ENCODE measurements around the gene FAM177A1.

Gene FAM177A1

GRCh38 chr14:35121887-35122695, 76.0 kb downstream of the FAM177A1 start, which contains the start of the genes PPP2R3C and PRORP:
Gene PPP2R3C, minus strand, starts transcription at chr14:35121990. Its CDS starts 31 bp downstream, at chr14:35121959.
Gene PRORP, plus strand, starts transcription at chr14:35122552. Its CDS starts 694 bp downstream, at chr14:35123246.
- Histone ChIP-seq H3K36me3 (ENCODE audit: control insufficient read depth, insufficient read depth, low read length) (no peaks in the 10 kb centered on the region), H3K27ac (ENCODE audit: insufficient read depth, low read length, poor library complexity, severe bottlenecking) (peak within 1 kb of the TSS; percentile 99), H3K4me1 (ENCODE audit: control insufficient read depth, insufficient read depth, low read length, poor library complexity, severe bottlenecking) (peaks cover 28% of the 10 kb centered on the region), H3K9me3 (ENCODE audit: control insufficient read depth, low read length) (no peaks in the 10 kb centered on the region), H3K4me3 (ENCODE audit: insufficient read depth, low read depth, low read length, poor library complexity, severe bottlenecking) (peak within 1 kb of the TSS; percentile 73), H3K27me3 (replicated peaks; ENCODE audit: control insufficient read depth, insufficient read depth, low read length, poor library complexity, severe bottlenecking) (no peaks in the 10 kb centered on the region)
- peak; percentile 82 to 92 (median 91) for DNase-seq

- Histone ChIP-seq H3K36me3 (ENCODE audit: control insufficient read depth, insufficient read depth, low read length) (peaks cover 2% of the 10 kb centered on the region), H3K4me1 (ENCODE audit: control insufficient read depth, insufficient read depth, low read length, poor library complexity, severe bottlenecking) (peaks cover 28% of the 10 kb centered on the region), H3K4me3 (ENCODE audit: insufficient read depth, low read depth, low read length, poor library complexity, severe bottlenecking) (peak overlapping the region; percentile 73), H3K27ac (ENCODE audit: insufficient read depth, low read length, poor library complexity, severe bottlenecking) (peak overlapping the region; percentile 99), H3K9me3 (ENCODE audit: control insufficient read depth, low read length) (no peaks in the 10 kb centered on the region), H3K27me3 (replicated peaks; ENCODE audit: control insufficient read depth, insufficient read depth, low read length, poor library complexity, severe bottlenecking) (no peaks in the 10 kb centered on the region)
- DNase-seq: no peak
Observed at GRCh38 chr14:35122696-35123387, 76.8 kb downstream of the FAM177A1 start.

- Histone ChIP-seq H3K27ac (ENCODE audit: insufficient read depth, low read length, poor library complexity, severe bottlenecking) (peak overlapping the region; percentile 99), H3K9me3 (ENCODE audit: control insufficient read depth, low read length) (no peaks in the 10 kb centered on the region), H3K27me3 (replicated peaks; ENCODE audit: control insufficient read depth, insufficient read depth, low read length, poor library complexity, severe bottlenecking) (no peaks in the 10 kb centered on the region), H3K4me3 (ENCODE audit: insufficient read depth, low read depth, low read length, poor library complexity, severe bottlenecking) (peak overlapping the region; percentile 73), H3K4me1 (ENCODE audit: control insufficient read depth, insufficient read depth, low read length, poor library complexity, severe bottlenecking) (peaks cover 28% of the 10 kb centered on the region), H3K36me3 (ENCODE audit: control insufficient read depth, insufficient read depth, low read length) (peaks cover 6% of the 10 kb centered on the region)
- no peak for DNase-seq
Observed at GRCh38 chr14:35123388-35123703, 77.3 kb downstream of the FAM177A1 start.

- DNase-seq: no peak
- H3K27me3 ChIP-seq (replicated peaks; ENCODE audit: control insufficient read depth, insufficient read depth, low read length, poor library complexity, severe bottlenecking): no peaks in the 10 kb centered on the region
- peaks cover 11% of the 10 kb centered on the region for H3K36me3 ChIP-seq (ENCODE audit: control insufficient read depth, insufficient read depth, low read length)
- no peak overlapping the region for H3K27ac ChIP-seq (ENCODE audit: insufficient read depth, low read length, poor library complexity, severe bottlenecking)
- peaks cover 28% of the 10 kb centered on the region for H3K4me1 ChIP-seq (ENCODE audit: control insufficient read depth, insufficient read depth, low read length, poor library complexity, severe bottlenecking)
- H3K4me3 ChIP-seq (ENCODE audit: insufficient read depth, low read depth, low read length, poor library complexity, severe bottlenecking): peak overlapping the region; percentile 73
- no peaks in the 10 kb centered on the region for H3K9me3 ChIP-seq (ENCODE audit: control insufficient read depth, low read length)
Observed at GRCh38 chr14:35124127-35124526, 78.1 kb downstream of the FAM177A1 start.

All from effector memory CD4-positive, alpha-beta T cell (primary cell).